ENCODE results near the gene C1QTNF7.

C1QTNF7 gene

GRCh38 chr4:15481961-15482745, 54.3 kb downstream of the C1QTNF7 start:
- Histone ChIP-seq H4K20me1 (ENCODE audit: insufficient read depth, low read length) (no peaks in the 10 kb centered on the region), H3K27ac (ENCODE audit: low read length) (no peak overlapping the region), H3K36me3 (ENCODE audit: insufficient read depth, low read length) (no peaks in the 10 kb centered on the region), H3K27me3 (ENCODE audit: insufficient read depth, low read length, poor library complexity) (no peaks in the 10 kb centered on the region), H2AFZ (ENCODE audit: low read depth, low read length) (no peak overlapping the region), H3K4me2 (ENCODE audit: insufficient read depth, low read length) (no peak overlapping the region), H3K79me2 (ENCODE audit: insufficient read depth, low read length) (no peaks in the 10 kb centered on the region), H3K4me3 (ENCODE audit: low read depth in 1 of 2, low read length in 2 of 2) (no peak overlapping the region), H3K9me3 (ENCODE audit: insufficient read depth, low read length, severe bottlenecking) (no peaks in the 10 kb centered on the region), H3K4me1 (ENCODE audit: insufficient read depth, low read length) (no peaks in the 10 kb centered on the region), H3K9ac (ENCODE audit: low read depth, low read length) (no peak overlapping the region)
- ATAC-seq (ENCODE audit: insufficient read depth, low read depth) (no peak), DNase-seq (no peak)
- no peak for TF ChIP-seq EZH2 (IDR thresholded peaks at IDR 0.05; ENCODE audit: borderline replicate concordance, low read depth, low read length, severe bottlenecking)
- no peak for TF ChIP-seq CTCF (IDR thresholded peaks at IDR 0.05; ENCODE audit: borderline replicate concordance, extremely low read depth, low read length, poor library complexity, severe bottlenecking)

GRCh38 chr4:15482842-15483241, 55.0 kb downstream of the C1QTNF7 start:
- Histone ChIP-seq H3K4me1 (ENCODE audit: insufficient read depth, low read length) (no peaks in the 10 kb centered on the region), H3K9me3 (ENCODE audit: insufficient read depth, low read length, severe bottlenecking) (no peaks in the 10 kb centered on the region), H3K4me2 (ENCODE audit: insufficient read depth, low read length) (no peak overlapping the region), H3K27me3 (ENCODE audit: insufficient read depth, low read length, poor library complexity) (no peaks in the 10 kb centered on the region), H4K20me1 (ENCODE audit: insufficient read depth, low read length) (no peaks in the 10 kb centered on the region), H3K27ac (ENCODE audit: low read length) (no peak overlapping the region), H3K4me3 (ENCODE audit: low read depth in 1 of 2, low read length in 2 of 2) (no peak overlapping the region), H2AFZ (ENCODE audit: low read depth, low read length) (no peak overlapping the region), H3K36me3 (ENCODE audit: insufficient read depth, low read length) (no peaks in the 10 kb centered on the region), H3K9ac (ENCODE audit: low read depth, low read length) (no peak overlapping the region), H3K79me2 (ENCODE audit: insufficient read depth, low read length) (no peaks in the 10 kb centered on the region)
- no peak for DNase-seq
- ATAC-seq (ENCODE audit: insufficient read depth, low read depth) = no peak
- TF ChIP-seq EZH2 (IDR thresholded peaks at IDR 0.05; ENCODE audit: borderline replicate concordance, low read depth, low read length, severe bottlenecking) (no peak), CTCF (IDR thresholded peaks at IDR 0.05; ENCODE audit: borderline replicate concordance, extremely low read depth, low read length, poor library complexity, severe bottlenecking) (no peak)

- Histone ChIP-seq H3K4me2 (ENCODE audit: insufficient read depth, low read length) (no peak overlapping the region), H3K79me2 (ENCODE audit: insufficient read depth, low read length) (no peaks in the 10 kb centered on the region), H4K20me1 (ENCODE audit: insufficient read depth, low read length) (no peaks in the 10 kb centered on the region), H3K4me1 (ENCODE audit: insufficient read depth, low read length) (no peaks in the 10 kb centered on the region), H3K9me3 (ENCODE audit: insufficient read depth, low read length, severe bottlenecking) (no peaks in the 10 kb centered on the region), H2AFZ (ENCODE audit: low read depth, low read length) (no peak overlapping the region), H3K4me3 (ENCODE audit: low read depth in 1 of 2, low read length in 2 of 2) (no peak overlapping the region), H3K27ac (ENCODE audit: low read length) (no peak overlapping the region), H3K9ac (ENCODE audit: low read depth, low read length) (no peak overlapping the region), H3K36me3 (ENCODE audit: insufficient read depth, low read length) (no peaks in the 10 kb centered on the region), H3K27me3 (ENCODE audit: insufficient read depth, low read length, poor library complexity) (no peaks in the 10 kb centered on the region)
- ATAC-seq (ENCODE audit: insufficient read depth, low read depth) = no peak
- no peak for DNase-seq
- no peak for TF ChIP-seq EZH2 (IDR thresholded peaks at IDR 0.05; ENCODE audit: borderline replicate concordance, low read depth, low read length, severe bottlenecking)
- no peak for TF ChIP-seq CTCF (IDR thresholded peaks at IDR 0.05; ENCODE audit: borderline replicate concordance, extremely low read depth, low read length, poor library complexity, severe bottlenecking)
These were observed 60.3 kb downstream of the C1QTNF7 start for GRCh38 chr4:15488136-15488535.

All from DND-41 (cell line).